ENCODE data around the gene UBTF. TPM values are rescaled to one million over a fixed set of nuclear protein-coding genes. Genes with fewer than 3 reads are reported as not detected.
A peak's percentile ranks its signal among the peaks of the same experiment; 100 is the strongest.

UBTF gene
- total and polyA plus RNA-seq, 9 of the 15 experiments (the other 6 are each of a cell fraction or from before 2014, with no cell fraction given) = 1.2 to 113 (median 83.6) TPM

DNA sequence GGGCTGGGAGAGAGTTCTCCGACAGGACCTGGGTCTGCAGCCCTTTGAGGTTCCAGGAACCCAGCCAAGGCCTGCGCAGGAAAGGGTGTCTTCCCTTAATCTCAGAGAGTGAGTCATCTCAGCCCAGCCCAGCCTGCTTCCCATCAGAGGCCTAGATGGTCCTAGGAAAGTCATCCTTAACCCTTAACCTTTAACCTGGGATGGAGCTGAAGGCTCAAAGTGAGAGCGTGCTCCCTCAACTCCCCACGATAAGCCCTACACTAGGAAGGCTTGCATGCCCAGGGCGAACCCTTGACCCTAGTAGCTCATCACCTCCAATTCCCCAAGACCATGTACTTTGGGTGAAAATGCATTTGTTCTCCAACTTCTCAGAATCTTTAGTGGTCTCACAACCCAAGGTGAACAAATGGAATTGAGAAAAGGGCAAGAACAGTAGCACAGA lies 15.0 kb downstream of the UBTF start (continued):
- no peak for TF ChIP-seq ZNF124 (CRISPR knock-in tag; IDR thresholded peaks at IDR 0.05)
- no peak for TF ChIP-seq ZNF41 (CRISPR knock-in tag; conservative IDR thresholded peaks at IDR 0.05)
- TF ChIP-seq, protein P1, sequence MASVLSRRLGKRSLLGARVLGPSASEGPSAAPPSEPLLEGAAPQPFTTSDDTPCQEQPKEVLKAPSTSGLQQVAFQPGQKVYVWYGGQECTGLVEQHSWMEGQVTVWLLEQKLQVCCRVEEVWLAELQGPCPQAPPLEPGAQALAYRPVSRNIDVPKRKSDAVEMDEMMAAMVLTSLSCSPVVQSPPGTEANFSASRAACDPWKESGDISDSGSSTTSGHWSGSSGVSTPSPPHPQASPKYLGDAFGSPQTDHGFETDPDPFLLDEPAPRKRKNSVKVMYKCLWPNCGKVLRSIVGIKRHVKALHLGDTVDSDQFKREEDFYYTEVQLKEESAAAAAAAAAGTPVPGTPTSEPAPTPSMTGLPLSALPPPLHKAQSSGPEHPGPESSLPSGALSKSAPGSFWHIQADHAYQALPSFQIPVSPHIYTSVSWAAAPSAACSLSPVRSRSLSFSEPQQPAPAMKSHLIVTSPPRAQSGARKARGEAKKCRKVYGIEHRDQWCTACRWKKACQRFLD (CRISPR knock-in tag; IDR thresholded peaks at IDR 0.05) = no peak
- TF ChIP-seq ZBTB7A (IDR thresholded peaks at IDR 0.05; ENCODE audit: borderline replicate concordance, control insufficient read depth, low read depth, low read length) = no peak

DNA sequence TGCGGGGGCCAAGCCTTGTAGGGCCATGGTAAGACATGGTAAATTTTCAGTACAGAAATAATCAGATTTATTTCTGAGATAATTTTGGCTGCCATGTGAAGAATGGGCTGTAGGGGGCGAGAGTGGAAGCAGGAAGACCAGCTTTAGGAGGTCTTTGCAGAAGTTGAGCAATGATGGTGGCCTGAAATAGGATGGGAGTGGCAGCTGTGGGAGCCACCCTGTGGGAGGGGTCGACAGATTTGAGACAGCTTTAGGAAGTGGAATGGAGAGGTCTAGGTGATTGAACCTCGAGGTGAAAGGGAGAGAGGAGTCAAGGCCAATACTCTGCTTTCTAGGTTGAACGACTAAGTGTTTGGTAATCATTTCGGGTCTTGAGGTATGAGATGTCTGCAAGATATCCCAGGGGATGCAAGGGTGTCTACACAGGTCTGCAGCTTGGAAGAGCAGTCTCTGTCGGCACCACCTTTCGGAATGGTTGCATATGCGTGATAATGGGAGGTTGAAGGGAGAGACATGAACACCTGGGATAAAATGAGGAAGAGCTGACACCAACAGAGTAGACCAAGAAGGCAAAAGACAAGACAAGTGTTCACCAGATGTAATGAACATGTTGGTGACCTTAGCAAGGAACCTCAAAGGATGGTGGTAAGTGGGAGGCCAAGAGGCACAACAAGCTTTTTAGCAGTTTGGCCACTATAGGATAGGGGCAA lies 15.6 kb downstream of the UBTF start:
- POLR2A ChIA-PET = interaction anchor here (0.6 to 2.3 kb wide), 7 partner anchors 10 to 172 kb away, joined by 3 to 11 read pairs (median 4); partner anchors contain the start of gene TMUB2
- BruUV-seq (replicated peaks) = no TSS peak
- Histone ChIP-seq H3K4me2 (ENCODE audit: insufficient read depth, low read length) (peak overlapping the region; percentile 22; the same call in 1 of the 2 replicates), H3K9me3 (replicated peaks; ENCODE audit: control insufficient read depth, insufficient read depth, low read depth, low read length) (no peaks in the 10 kb centered on the region), H3K9ac (ENCODE audit: insufficient read depth in 1 of 2, low read depth in 2 of 2, low read length in 2 of 2) (no peak overlapping the region), H3K36me3 (ENCODE audit: control insufficient read depth, insufficient read depth, low read length) (peaks cover 24% of the 10 kb centered on the region), H3K27ac (ENCODE audit: extremely low read depth, low read depth, low read length) (peak overlapping the region; percentile 14; the same call in 1 of the 3 replicates), H3K4me3 (no peak overlapping the region), H3K79me2 (ENCODE audit: control insufficient read depth, insufficient read depth, low read length) (peaks cover 2% of the 10 kb centered on the region; the same call in 2 of the 3 replicates), H4K20me1 (replicated peaks; ENCODE audit: control insufficient read depth, insufficient read depth, low read length) (no peaks in the 10 kb centered on the region; the same call in 1 of the 2 replicates), H3K4me1 (replicated peaks in 1 of 2; ENCODE audit: control insufficient read depth in 2 of 2, insufficient read depth in 2 of 2, low read length in 2 of 2) (peaks cover 30 to 31% of the 10 kb centered on the region in 2 experiments), H2AFZ (ENCODE audit: low read depth, low read length) (no peak overlapping the region), H3K9me1 (ENCODE audit: control insufficient read depth, insufficient read depth, low read length) (no peaks in the 10 kb centered on the region), H3K27me3 (ENCODE audit: control insufficient read depth in 2 of 2, insufficient read depth in 2 of 2, low read length in 2 of 2) (no peaks in the 10 kb centered on the region)
- 26% methylated on average over 9 of the region's 9 CpGs for WGBS (ENCODE audit: insufficient coverage, low coverage, missing lambda C conversion rate)
- FAIRE-seq (peak; percentile 67), DNase-seq (ENCODE audit: extremely low read depth in 1 of 4, low spot score in 3 of 4) (peak; percentile 41 to 77 (median 55)), ATAC-seq (peak; percentile 8; the same call in 2 of the 3 replicates)
- in situ Hi-C loops (cut with MboI) (loop anchor here (5.0 kb wide), 1 partner anchor 313 kb away; no protein-coding TSS in a partner anchor), intact Hi-C loops (cut with micrococcal nuclease) (no loop called here)
- CTCF ChIA-PET (ENCODE audit: low intra/inter-chr PET ratio) = interaction anchor here (1.5 kb wide), 1 partner anchor 127 kb away, joined by 4 read pairs; no protein-coding TSS in a partner anchor
- no peak for TF ChIP-seq ZNF444 (CRISPR knock-in tag; IDR thresholded peaks at IDR 0.05)
- TF ChIP-seq, protein P2, sequence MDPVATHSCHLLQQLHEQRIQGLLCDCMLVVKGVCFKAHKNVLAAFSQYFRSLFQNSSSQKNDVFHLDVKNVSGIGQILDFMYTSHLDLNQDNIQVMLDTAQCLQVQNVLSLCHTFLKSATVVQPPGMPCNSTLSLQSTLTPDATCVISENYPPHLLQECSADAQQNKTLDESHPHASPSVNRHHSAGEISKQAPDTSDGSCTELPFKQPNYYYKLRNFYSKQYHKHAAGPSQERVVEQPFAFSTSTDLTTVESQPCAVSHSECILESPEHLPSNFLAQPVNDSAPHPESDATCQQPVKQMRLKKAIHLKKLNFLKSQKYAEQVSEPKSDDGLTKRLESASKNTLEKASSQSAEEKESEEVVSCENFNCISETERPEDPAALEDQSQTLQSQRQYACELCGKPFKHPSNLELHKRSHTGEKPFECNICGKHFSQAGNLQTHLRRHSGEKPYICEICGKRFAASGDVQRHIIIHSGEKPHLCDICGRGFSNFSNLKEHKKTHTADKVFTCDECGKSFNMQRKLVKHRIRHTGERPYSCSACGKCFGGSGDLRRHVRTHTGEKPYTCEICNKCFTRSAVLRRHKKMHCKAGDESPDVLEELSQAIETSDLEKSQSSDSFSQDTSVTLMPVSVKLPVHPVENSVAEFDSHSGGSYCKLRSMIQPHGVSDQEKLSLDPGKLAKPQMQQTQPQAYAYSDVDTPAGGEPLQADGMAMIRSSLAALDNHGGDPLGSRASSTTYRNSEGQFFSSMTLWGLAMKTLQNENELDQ (CRISPR knock-in tag; IDR thresholded peaks at IDR 0.05; ENCODE audit: borderline replicate concordance) = 0 out of 2 replicates have a peak, but pooled peaks have one; percentile 17
- no peak for TF ChIP-seq ZNF830 (CRISPR knock-in tag; IDR thresholded peaks at IDR 0.05)
- peak; percentile 40 for TF ChIP-seq RBM39 (optimal IDR thresholded peaks at IDR 0.05; ENCODE audit: low read depth, low read length)
- TF ChIP-seq, protein P3, sequence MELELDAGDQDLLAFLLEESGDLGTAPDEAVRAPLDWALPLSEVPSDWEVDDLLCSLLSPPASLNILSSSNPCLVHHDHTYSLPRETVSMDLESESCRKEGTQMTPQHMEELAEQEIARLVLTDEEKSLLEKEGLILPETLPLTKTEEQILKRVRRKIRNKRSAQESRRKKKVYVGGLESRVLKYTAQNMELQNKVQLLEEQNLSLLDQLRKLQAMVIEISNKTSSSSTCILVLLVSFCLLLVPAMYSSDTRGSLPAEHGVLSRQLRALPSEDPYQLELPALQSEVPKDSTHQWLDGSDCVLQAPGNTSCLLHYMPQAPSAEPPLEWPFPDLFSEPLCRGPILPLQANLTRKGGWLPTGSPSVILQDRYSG (tag; conservative IDR thresholded peaks at IDR 0.05; ENCODE audit: low read depth) = no peak
- peak; percentile 21; the same call in 1 of the 2 replicates for TF ChIP-seq RAD51 (IDR thresholded peaks at IDR 0.05; ENCODE audit: borderline replicate concordance, low read depth)
- TF ChIP-seq, protein P4, sequence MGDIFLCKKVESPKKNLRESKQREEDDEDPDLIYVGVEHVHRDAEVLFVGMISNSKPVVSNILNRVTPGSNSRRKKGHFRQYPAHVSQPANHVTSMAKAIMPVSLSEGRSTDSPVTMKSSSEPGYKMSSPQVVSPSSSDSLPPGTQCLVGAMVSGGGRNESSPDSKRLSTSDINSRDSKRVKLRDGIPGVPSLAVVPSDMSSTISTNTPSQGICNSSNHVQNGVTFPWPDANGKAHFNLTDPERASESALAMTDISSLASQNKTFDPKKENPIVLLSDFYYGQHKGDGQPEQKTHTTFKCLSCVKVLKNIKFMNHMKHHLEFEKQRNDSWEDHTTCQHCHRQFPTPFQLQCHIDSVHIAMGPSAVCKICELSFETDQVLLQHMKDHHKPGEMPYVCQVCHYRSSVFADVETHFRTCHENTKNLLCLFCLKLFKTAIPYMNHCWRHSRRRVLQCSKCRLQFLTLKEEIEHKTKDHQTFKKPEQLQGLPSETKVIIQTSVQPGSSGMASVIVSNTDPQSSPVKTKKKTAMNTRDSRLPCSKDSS (IDR thresholded peaks at IDR 0.05; ENCODE audit: low read depth, partially characterized antibody) = no peak

All from K562 (cell line).